GM21381 (cell line): ENCODE data around the gene EDDM3A.
"Not testable (repeated sequence)": the region's sequence is repeated elsewhere in the genome, so short reads cannot be mapped to it uniquely, and the experiment has no call there.

Experiments
- ATAC-seq: cut with Tn5 transposase; IDR thresholded peaks from one replicate; pipeline ENCODE4 v1.9.1; 2021; ENCODE audit warnings: mild to moderate bottlenecking, moderate library complexity; ENCODE audit not compliant: unreplicated experiment

EDDM3A gene

DNA sequence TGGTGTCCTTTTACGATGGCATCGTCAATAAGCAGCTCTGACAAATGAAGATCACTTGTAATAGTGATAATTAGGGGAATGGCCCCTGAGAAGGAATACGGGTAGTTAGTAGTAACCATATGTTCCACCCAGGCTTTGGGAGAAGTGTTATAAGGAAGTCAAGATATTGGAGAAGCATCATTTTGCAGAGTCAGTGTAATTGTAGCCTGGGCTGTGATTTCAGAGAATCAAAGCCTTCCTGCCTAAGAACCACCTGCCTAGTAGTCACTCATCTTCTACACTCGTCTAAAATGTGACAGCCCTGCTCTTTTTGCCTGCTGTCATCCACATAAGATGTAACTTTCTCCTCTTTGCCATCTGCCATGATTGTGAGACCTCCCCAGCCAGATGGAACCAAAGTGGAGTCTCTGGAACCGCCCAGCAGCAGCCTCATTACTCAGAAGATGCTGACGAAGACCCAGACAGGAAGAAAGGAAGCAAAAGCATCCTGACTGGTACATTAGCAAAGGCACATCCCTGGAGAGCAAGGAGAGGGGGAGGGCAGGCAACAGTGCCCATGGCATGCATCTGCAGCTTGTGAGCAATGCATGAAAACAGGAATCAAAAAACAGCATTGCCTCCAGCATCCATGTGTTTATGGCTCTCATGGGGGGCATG is 12.6 kb upstream of the EDDM3A start:
- ATAC-seq, result no peak

DNA sequence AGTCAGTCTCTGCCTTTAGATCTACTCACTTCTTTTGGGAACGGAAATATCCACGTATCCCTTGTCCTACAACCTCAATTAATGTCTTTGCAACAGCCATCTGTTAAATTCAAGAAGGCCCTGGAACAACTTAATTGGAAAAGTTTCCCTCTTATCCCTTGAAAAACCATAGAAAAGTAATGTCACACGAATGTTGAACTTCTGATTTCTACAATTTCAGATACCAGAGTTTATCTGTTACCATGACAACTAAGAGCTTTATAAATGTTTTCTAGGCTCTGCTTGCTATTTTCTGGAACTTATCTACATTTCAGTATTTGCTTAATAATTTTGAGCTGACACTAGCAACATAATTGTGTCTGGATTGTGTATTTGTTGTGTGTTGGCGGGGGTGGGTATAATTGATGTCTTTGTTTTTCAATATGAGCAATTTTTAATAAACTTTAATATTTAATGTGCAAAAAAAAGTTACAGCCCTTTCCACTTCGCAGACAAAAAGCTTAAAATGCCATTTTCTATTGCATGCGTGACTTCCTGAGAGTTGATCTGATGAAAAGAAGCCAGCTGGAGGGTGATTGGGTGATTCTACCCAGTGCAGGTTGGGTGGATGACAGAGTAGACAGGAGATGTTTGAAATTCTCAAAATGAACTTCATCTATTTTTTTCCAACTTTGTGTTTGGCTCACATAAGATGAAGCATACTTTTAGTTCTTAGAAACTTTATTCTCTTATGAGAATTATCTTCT is 11.8 kb upstream of the EDDM3A start:
- no peak for ATAC-seq

DNA sequence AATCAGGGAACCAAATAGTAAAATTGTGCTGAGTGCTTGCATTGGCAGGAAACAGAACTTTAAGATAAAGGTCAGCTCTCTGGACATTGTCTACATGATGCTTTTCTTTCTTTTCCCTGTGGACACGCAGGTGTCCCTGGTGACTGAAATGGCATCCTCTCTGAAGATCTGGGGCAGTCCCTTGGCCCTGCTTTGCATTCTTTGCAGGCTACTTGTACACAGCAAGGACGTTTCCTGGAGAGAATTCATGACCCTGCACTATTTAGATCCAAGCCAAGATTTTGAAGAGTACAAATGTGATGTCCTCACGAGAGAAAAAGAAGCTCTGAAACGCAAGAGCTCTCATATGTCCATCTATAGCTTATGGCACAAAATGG is 11.3 kb upstream of the EDDM3A start:
- no peak for ATAC-seq

DNA sequence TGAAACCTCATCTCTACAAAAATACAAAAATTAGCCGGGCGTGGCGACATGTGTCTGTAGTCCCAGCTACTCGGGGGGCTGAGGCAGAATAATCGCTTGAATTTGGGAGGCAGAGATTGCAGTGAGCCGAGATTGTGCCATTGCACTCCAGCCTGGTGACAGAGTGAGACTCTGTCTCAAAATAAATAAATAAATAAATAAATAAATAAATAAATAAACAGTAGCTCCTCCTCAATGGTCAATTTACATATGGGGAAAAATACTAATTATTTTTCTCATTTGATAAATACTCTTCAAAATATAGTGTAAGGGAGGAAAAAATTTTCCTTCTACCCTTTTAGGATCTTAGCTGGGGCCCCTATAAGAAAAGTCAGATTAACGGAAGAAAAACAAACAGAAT is 7.4 kb upstream of the EDDM3A start:
- not testable (repeated sequence) for ATAC-seq

DNA sequence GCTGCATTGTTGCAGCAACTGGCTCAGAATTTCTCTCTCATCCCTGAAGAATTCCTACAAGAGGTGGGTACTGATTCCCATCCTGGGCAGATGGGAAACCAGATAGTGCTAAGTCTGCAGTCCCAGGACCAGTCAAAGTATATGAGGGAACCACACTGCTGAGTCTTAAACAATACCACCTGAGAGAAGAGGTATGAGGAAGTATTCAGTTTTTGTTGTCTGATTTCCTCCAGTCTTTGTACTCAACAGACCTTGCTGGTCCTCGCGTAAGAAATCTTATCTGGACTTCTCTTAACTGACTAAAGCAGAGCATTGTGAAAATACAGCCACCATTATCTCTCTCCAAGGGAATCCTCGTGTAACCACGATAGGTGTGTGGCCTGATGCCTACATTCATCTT is 3.6 kb upstream of the EDDM3A start:
- no peak for ATAC-seq

DNA sequence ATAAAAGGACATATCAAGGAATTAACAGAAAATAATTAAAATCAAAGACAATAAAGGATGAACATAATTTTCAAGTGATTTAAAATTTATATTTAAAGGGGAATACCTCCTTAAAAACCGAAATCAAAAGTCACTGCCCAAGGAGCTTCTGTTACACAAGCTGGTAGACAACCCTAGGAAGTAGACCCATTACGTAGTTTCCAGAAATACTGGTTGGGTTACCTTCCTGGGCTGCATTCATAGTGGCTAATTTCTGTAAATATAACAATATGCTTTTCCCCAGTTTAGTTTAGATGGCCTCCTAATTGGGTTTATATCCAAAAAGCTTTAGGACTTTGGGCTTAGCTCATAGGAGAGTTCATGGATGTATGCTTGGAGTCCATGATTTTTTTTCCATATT is 2.1 kb upstream of the EDDM3A start:
- no peak for ATAC-seq

DNA sequence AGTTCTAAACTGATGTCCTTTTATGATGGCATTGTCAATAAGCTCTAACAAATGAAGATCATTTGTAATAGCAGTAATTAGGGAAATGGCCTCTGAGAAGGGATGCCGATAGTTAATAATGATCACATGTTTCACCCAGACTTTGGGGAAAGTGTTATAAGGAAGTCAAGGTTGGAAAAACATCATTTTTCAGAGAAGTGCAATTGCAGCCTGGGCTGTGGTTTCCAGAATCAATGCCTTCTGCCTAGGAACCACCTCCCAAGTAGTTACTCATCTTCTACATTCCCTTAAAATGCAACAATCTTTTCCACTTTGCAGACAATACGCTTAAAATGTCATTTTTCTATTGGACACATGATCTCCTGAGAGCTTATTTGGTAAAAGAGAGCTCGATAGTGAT is 879 bp downstream of the EDDM3A start:
- ATAC-seq, result no peak

DNA sequence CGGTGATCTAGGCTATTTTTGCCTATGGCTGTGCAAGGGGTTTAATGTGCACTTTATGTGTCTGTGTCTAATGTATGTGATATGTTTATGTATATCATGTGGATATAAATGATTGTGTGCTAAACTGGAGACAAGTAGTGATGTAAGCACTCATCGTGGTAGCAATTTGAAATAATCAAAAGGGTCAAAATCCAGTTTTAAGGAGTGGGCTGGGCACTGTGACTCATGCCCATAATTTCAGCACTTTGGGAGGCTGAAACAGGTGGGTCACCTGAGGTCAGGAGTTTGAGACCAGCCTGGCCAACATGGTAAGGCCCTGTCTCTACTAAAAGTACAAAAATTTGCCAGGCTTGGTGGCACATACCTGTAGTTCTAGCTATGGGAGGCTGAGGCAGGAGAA is 2.8 kb downstream of the EDDM3A start:
- no peak for ATAC-seq

DNA sequence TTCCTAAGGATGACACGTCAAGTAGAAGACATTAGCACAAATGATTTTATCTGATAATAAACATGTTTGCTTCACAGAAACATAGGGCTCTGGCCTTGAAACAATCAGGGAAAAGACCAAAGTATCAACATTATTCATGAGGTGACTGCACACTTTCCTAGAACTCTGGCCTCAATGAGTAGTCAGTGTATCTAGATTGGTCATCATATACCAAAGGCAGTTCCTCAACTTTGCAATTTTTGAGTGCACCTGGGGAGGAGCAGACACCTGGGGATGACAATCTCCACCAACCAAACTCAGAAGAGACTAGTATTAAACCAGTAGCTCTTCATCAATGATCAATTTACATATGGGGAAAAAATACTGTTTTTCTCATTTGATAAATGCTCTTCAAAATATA is 4.5 kb downstream of the EDDM3A start:
- ATAC-seq, result no peak

DNA sequence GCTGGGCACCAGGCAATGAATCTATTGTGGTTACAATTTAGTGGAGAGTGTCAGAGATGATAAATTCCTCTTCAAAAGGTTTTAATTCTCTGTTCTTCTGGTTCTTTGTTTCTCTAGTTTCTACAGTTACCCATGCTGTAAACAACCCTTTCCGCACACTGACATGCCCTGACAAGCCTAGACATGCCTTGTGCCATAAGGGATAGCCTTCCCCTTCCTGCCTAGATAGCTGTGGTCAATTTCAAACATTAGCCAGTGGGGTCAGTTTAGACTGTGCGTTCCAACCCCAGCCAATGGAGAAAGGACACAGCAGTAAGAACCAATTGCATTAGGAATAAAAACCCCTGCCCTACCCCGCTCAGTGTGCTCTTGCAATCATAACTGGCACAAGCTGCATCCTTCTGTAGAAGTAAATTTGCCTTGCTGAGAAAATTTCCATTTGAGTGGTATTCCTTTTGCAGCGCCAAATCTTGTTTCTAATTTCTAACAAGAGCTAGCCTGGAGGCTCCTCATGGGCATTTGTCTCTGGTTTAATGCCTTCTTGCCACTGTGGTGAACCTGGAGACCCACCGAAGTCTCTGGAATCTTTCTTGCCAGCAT is 6.4 kb downstream of the EDDM3A start:
- no peak for ATAC-seq

DNA sequence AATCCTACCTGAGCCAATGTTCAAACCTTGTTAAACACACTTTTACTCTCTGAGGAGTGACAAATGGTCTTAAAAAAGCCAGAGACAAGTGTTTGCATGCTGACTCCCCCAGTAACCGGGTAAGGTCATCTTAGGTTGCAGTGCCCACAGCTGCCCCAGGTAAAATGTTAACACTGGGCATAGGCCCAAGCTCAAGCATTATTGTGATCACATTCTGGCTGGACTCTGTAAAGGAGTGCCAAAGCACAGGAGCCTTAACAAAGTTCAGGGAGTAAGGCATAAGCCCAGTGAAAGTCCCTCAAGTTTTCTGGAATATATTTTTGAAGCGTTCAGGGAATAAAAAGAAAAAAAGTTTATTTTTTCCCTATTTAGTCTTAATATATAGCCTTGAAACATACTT is 8.6 kb downstream of the EDDM3A start:
- ATAC-seq, result no peak

DNA sequence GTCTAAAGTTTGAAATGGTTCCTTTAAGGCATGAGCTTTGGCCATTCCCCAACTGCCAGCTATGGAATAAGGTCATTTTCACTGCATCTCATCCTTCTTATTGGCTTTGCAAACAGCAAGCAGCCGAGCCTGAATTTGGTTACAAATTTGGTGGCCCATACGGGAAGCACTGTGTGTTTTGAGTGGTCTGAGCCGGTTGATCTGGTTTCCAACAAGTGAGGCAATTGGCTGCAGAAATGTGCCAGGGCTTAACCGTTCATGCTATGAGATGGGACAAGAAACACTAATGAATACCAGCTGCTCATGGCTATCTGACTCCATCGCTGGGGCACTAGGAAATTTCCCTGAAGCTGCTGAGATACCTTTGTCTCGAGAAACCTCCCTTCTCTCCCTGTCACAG is 9.3 kb downstream of the EDDM3A start:
- no peak for ATAC-seq

DNA sequence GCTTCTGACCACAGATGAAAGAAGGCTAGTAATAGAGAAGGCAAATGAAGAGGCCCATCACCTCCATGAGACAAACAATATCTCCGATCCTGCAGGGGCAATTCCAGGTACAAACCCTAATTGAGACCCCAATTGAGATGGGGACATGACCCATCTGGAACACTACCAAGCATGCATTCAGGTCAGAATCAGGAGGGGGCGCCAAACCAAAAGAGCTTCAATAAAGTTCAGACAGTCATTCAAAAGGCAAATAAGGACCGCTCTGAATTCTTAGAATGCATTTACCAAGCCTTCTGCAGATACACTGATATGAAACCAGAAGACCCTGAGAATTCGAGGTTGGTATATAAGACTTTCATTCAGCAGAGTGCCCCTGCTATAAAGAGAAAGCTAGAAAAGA is 12.3 kb downstream of the EDDM3A start:
- no peak for ATAC-seq

DNA sequence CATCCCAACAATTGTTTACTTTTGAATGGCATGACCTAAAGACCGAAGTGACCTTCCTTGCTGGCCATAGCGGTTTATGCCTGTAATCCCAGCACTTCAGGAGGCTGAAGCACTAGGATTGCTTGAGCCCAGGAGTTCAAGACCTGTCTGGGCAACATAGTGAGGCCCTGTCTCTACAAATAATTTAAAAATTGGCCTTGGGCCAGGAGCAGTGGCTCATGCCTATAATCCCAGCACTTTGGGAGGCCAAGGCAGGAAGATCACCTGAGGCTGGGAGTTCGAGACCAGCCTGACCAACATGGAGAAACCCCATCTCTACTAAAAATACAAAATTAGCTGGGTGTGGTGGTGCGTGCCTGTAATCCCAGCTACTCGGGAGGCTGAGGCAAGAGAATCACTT is 13.8 kb downstream of the EDDM3A start:
- ATAC-seq, result not testable (repeated sequence)

DNA sequence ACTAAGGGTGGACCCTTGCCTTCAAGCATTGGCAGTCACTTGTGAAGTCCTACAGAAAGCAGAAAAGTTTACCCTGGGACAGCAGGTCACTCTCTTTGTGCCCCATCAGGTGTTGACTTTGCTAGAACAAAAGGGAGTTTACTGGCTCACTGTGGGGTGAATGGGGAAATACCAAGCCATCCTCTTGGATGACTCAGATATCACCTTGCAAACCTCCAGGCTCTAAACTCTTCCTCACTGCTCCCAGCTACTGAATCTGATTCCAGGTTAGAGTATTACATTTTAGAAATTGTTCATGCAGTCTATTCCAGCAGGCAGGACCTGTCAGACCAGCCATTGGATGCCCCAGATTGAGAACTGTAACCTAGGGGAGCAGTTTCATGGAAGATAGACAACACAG is 15.3 kb downstream of the EDDM3A start:
- no peak for ATAC-seq

DNA sequence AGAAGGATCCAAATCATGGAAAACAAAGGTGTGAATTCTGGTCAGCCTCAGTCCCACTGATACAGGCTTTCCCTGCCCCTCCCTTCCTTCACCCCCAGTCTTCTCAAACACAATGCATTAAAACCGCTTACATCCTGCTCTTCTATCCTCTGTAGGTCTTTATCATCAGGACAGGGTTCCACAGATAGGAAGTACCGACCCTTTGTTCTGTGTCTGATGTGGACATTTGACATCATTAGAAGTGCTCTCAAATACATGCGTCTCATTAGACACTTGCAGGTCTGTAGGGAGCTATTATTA is 22.9 kb downstream of the EDDM3A start:
- ATAC-seq, result no peak

DNA sequence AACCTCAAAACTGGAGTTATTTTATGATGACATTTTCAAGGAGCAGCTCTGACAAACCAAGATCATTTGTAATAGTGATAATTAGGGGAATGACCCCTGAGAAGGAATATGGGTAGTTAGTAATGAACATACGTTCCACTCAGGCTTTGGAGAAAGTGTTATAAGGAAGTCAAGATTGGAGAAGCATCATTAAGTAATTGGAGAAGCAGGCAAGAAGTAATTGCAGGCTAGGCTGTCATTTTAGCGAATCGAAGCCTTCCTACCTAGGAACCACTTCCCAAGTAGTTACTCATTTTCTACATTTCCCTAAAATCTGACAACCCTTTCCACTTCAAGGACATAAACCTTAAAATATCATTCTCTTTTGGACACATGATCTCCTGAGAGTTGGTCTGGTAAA is 23.7 kb downstream of the EDDM3A start:
- ATAC-seq, result no peak

DNA sequence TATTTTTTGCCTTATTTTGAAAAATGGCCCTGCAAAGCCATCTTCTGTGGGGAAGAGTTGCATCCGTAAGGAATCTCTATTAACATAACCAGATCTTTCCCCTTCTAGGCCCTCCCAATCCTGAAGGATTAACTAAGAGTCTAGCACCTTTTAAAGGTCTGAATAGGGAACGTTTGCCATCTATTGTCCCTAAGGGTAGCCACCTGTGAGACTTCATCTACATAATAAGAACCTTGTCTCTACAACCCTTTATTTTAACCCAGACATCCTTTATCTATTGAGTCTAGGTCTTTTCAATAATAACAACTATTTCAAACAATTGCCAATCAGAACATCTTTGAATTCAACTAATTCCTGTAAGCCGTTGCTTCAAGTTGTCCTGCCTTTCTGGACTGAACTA is 27.0 kb downstream of the EDDM3A start:
- no peak for ATAC-seq

DNA sequence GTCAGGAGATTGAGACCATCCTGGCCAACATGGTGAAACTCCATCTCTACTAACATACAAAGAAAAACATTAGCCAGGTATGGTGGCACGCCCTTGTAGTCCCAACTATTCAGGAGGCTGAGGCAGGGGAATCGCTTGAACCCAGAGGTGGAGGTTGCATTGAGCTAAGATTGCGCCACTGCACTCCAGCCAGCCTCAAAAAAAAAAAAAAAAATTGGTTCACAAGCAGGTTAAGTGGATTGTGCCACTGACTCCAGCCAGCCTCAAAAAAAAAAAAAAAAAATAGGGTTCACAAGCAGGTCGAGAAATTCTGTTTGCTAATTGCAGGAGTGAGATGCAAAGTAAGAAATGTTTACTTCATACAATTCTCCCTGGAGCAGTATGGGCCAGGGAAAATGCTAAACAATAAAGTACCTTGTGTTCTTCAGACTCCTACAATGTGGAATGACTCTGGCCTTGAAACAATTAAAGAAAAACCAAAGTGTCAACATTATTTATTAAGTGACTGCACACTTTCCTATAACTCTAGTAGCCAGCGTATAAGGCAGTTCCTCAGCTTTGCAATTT is 28.7 kb downstream of the EDDM3A start:
- no peak for ATAC-seq

DNA sequence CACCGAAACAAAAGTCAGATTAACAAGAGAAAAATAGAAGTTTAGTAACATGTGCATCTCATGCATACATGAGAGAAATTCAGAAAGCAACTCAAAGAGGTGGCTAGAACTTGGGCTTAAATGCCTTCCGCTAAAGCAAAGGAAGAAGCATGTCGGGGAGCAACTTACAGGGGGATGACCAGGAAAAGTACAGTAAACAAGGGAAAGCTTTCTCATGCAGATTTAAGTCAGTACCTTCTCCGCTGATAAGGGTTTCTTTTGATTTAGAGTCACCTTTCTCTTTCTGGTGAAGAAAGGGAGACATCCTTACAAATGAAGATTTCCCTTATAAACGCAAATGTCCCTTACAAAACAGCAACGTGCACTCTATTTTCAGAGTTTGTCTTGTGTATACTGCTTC is 29.4 kb downstream of the EDDM3A start:
- no peak for ATAC-seq

DNA sequence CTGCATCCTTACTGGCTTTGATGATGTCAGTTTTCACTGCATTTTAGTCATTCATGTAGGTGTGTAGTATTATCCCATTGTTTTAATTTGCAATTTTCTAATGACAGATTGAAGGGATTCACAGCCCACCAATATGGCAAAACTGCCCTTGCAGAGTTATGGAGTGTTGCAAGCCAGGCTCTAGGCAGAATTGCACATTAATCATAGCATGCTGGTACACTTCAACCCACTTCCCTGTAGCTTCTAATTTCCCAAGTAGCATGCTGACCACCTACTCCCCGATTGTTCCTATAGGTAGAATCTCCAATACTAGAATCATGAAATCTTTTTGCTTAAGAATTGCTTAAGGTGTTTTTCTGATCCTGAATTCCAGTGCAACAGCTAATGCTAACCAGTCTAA is 30.2 kb downstream of the EDDM3A start:
- ATAC-seq, result no peak

DNA sequence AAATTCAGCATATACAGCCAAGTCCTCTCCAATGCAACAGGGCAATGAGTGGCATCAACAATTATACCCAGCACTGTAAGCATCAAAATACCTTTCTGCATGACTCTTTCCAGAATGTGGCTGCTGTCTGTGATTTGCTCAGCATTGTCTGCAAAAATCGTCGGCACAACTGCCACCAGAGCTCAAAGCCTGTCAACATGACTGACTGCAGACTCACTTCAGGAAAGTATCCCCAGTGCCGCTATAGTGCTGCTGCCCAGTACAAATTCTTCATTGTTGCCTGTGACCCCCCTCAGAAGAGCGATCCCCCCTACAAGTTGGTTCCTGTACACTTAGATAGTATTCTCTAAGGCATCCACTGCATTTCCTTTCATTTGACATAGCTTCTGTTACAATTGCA is 36.1 kb downstream of the EDDM3A start:
- ATAC-seq, result no peak
